GM12878 (cell line): ENCODE results near the gene SLC15A1.

Experiments used
- ASH2L ChIP-seq: fragments of 300-600, 200-600 bp; sonication (generic); IDR thresholded peaks from 2 replicates; pipeline ENCODE4 v1.6.1; 2017; ENCODE audit warnings: low read depth, mild to moderate bottlenecking, borderline replicate concordance
- ATF2 ChIP-seq: IDR thresholded peaks from 2 replicates; pipeline ENCODE4 v1.6.1; 2012; ENCODE audit warnings: low read length, inconsistent platforms
- CEBPB ChIP-seq, 2 experiments: fragments of 150-350 bp in 1 of 2; IDR thresholded peaks; 2 replicates each; pipeline ENCODE4 v1.6.1; 2012 to 2014; ENCODE audit warnings: low read depth in 2 of 2, low read length in 2 of 2, borderline replicate concordance in 1 of 2, inconsistent platforms in 1 of 2
- CHD4 ChIP-seq: fragments of 200-600 bp; sonication (generic); IDR thresholded peaks from 2 replicates; pipeline ENCODE4 v1.6.1; 2016; ENCODE audit warnings: mild to moderate bottlenecking
- CTCF ChIP-seq, 3 experiments: IDR thresholded peaks in 2 of 3; conservative IDR thresholded peaks in 1 of 3; 2 replicates each; pipeline ENCODE4 v1.5.1; 2011; ENCODE audit warnings: low read depth in 3 of 3, low read length in 3 of 3, mild to moderate bottlenecking in 3 of 3, control low read depth in 2 of 3, moderate library complexity in 2 of 3, inconsistent platforms in 1 of 3, mixed read lengths in 1 of 3; ENCODE audit not compliant: control insufficient read depth in 2 of 3, insufficient read depth in 1 of 3; ENCODE audit errors: extremely low read depth in 1 of 3
- FOS ChIP-seq: IDR thresholded peaks from 3 replicates; pipeline ENCODE4 v1.6.1; 2011; ENCODE audit warnings: borderline replicate concordance; ENCODE audit not compliant: insufficient read length; ENCODE audit errors: extremely low read depth
- JUNB ChIP-seq: IDR thresholded peaks from 2 replicates; pipeline ENCODE4 v1.6.1; 2016; ENCODE audit warnings: antibody characterized with exemption, mild to moderate bottlenecking
- POLR2AphosphoS2 ChIP-seq: IDR thresholded peaks from 2 replicates; pipeline ENCODE4 v1.6.1; 2011; ENCODE audit warnings: low read depth, mild to moderate bottlenecking, low read length, improper control_type of control experiment, moderate library complexity
- RAD51 ChIP-seq: fragments of 450-650 bp; IDR thresholded peaks from 2 replicates; pipeline ENCODE4 v1.6.1; 2016; ENCODE audit warnings: moderate library complexity, mild to moderate bottlenecking, inconsistent platforms
- WRNIP1 ChIP-seq: IDR thresholded peaks from 2 replicates; pipeline ENCODE4 v1.6.1; 2011; ENCODE audit warnings: low read depth, low read length, improper control_type of control experiment, borderline replicate concordance

- no peak for TF ChIP-seq CTCF (IDR thresholded peaks at IDR 0.05 in 2 of 3, conservative IDR thresholded peaks at IDR 0.05 in 1 of 3; ENCODE audit: control insufficient read depth in 2 of 3, extremely low read depth in 1 of 3, insufficient read depth in 1 of 3, low read depth in 3 of 3, low read length in 3 of 3)
- TF ChIP-seq WRNIP1, result no peak
- TF ChIP-seq CEBPB (IDR thresholded peaks at IDR 0.05; ENCODE audit: borderline replicate concordance in 1 of 2, low read depth in 2 of 2, low read length in 2 of 2), result no peak
- TF ChIP-seq CHD4, result no peak
- TF ChIP-seq ATF2, result no peak
- no peak for TF ChIP-seq JUNB
- TF ChIP-seq POLR2AphosphoS2, result no peak
- no peak for TF ChIP-seq ASH2L
- no peak for TF ChIP-seq RAD51
- no peak for TF ChIP-seq FOS
Observed at GRCh38 chr13:98690348-98691022, 62.0 kb downstream of the SLC15A1 start.
